NB4 (cell line): ENCODE measurements around the gene ARHGAP18.

Source experiments
- POLR2A ChIP-seq: IDR thresholded peaks from 2 replicates; pipeline ENCODE4 v1.6.1; 2011; ENCODE audit warnings: mild to moderate bottlenecking; ENCODE audit not compliant: insufficient read length; ENCODE audit errors: extremely low read depth
- TF ChIP-seq, protein P1 (sequence below): IDR thresholded peaks from one replicate; pipeline ENCODE4 v1.5.1; 2012; ENCODE audit warnings: low read depth, low read length

GRCh38 chr6:129657483-129657882 lies 52.5 kb downstream of the ARHGAP18 start:
- TF ChIP-seq POLR2A, result no peak
- TF ChIP-seq, protein P1, sequence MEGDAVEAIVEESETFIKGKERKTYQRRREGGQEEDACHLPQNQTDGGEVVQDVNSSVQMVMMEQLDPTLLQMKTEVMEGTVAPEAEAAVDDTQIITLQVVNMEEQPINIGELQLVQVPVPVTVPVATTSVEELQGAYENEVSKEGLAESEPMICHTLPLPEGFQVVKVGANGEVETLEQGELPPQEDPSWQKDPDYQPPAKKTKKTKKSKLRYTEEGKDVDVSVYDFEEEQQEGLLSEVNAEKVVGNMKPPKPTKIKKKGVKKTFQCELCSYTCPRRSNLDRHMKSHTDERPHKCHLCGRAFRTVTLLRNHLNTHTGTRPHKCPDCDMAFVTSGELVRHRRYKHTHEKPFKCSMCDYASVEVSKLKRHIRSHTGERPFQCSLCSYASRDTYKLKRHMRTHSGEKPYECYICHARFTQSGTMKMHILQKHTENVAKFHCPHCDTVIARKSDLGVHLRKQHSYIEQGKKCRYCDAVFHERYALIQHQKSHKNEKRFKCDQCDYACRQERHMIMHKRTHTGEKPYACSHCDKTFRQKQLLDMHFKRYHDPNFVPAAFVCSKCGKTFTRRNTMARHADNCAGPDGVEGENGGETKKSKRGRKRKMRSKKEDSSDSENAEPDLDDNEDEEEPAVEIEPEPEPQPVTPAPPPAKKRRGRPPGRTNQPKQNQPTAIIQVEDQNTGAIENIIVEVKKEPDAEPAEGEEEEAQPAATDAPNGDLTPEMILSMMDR, result no peak
